Body of pancreas (tissue), 4 donors: ENCODE results near the gene LCE6A.

Experiments
- POLR2A ChIP-seq, 3 donors: fragments of 450-650 bp; IDR thresholded peaks; one replicate each; pipeline ENCODE4 v1.6.1; 2016; ENCODE audit warnings: antibody characterized with exemption in 3 of 3, mild to moderate bottlenecking in 2 of 3
- TF ChIP-seq, protein P1 (sequence below), 7 experiments: fragments of 450-650 bp in 4 of 7; fragments of 200-600 bp in 3 of 7; sonication (generic) in 3 of 7; IDR thresholded peaks; one replicate each; pipeline ENCODE4 v1.5.1; 2016 to 2019; ENCODE audit warnings: antibody characterized with exemption in 7 of 7

GRCh38 chr1:152823294-152823693 lies 19.4 kb upstream of the LCE6A start:
- TF ChIP-seq, protein P1, sequence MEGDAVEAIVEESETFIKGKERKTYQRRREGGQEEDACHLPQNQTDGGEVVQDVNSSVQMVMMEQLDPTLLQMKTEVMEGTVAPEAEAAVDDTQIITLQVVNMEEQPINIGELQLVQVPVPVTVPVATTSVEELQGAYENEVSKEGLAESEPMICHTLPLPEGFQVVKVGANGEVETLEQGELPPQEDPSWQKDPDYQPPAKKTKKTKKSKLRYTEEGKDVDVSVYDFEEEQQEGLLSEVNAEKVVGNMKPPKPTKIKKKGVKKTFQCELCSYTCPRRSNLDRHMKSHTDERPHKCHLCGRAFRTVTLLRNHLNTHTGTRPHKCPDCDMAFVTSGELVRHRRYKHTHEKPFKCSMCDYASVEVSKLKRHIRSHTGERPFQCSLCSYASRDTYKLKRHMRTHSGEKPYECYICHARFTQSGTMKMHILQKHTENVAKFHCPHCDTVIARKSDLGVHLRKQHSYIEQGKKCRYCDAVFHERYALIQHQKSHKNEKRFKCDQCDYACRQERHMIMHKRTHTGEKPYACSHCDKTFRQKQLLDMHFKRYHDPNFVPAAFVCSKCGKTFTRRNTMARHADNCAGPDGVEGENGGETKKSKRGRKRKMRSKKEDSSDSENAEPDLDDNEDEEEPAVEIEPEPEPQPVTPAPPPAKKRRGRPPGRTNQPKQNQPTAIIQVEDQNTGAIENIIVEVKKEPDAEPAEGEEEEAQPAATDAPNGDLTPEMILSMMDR (IDR thresholded peaks at IDR 0.05): no peak
- no peak for TF ChIP-seq POLR2A (IDR thresholded peaks at IDR 0.05)
